OCI-LY1 (cell line): Measurements from ENCODE around the gene GNA14.

ENCODE experiments used
- H2AFZ ChIP-seq: fragments of 200-600 bp; sonication (generic), shearing (Covaris generic); 2 replicates; pipeline ENCODE4 v1.6.0; 2014; ENCODE audit warnings: antibody characterized with exemption, mild to moderate bottlenecking, low read length
- H3F3A ChIP-seq: fragments of 200-600 bp; sonication (generic), shearing (Covaris generic); 2 replicates; pipeline ENCODE4 v1.6.0; 2014; ENCODE audit warnings: mild to moderate bottlenecking, antibody characterized with exemption, low read length, moderate library complexity; ENCODE audit not compliant: insufficient read depth
- H3K27ac ChIP-seq: fragments of 200-600 bp; sonication (generic); 2 replicates; pipeline ENCODE4 v1.5.1; 2014; ENCODE audit warnings: low read length, mixed run types, mild to moderate bottlenecking, low read depth; ENCODE audit not compliant: poor library complexity, severe bottlenecking
- H3K27me3 ChIP-seq: fragments of 200-600 bp; sonication (generic); 2 replicates; pipeline ENCODE4 v1.6.0; 2014; ENCODE audit warnings: antibody characterized with exemption, mild to moderate bottlenecking, low read length, moderate library complexity; ENCODE audit not compliant: insufficient read depth
- H3K36me3 ChIP-seq: fragments of 200-600 bp; sonication (generic); 2 replicates; pipeline ENCODE4 v1.6.1; 2014; ENCODE audit warnings: mild to moderate bottlenecking, antibody characterized with exemption, low read length, moderate library complexity, mixed read lengths; ENCODE audit not compliant: insufficient read depth
- H3K4me1 ChIP-seq: fragments of 200-600 bp; sonication (generic); 2 replicates; pipeline ENCODE4 v1.5.1; 2014; ENCODE audit warnings: mild to moderate bottlenecking, low read length, moderate library complexity; ENCODE audit not compliant: insufficient read depth, severe bottlenecking
- H3K4me2 ChIP-seq: fragments of 200-600 bp; sonication (generic), shearing (Covaris generic); 2 replicates; pipeline ENCODE4 v1.6.1; 2014; ENCODE audit warnings: low read length
- H3K4me3 ChIP-seq: fragments of 200-600 bp; sonication (generic); 2 replicates; pipeline ENCODE4 v1.5.1; 2014; ENCODE audit warnings: low read length, low read depth, mild to moderate bottlenecking, mixed read lengths; ENCODE audit not compliant: poor library complexity, severe bottlenecking
- H3K79me2 ChIP-seq: fragments of 200-600 bp; shearing (Covaris generic); 2 replicates; pipeline ENCODE4 v1.6.1; 2016; ENCODE audit warnings: mixed run types, low read length, mixed read lengths; ENCODE audit not compliant: insufficient read depth
- H3K9ac ChIP-seq: fragments of 200-600 bp; sonication (generic), shearing (Covaris generic); 2 replicates; pipeline ENCODE4 v1.6.1; 2014; ENCODE audit warnings: mild to moderate bottlenecking, low read length, mixed read lengths
- H3K9me2 ChIP-seq: fragments of 200-600 bp; sonication (generic), shearing (Covaris generic); 2 replicates; pipeline ENCODE4 v1.6.1; 2014; ENCODE audit warnings: low read depth, mild to moderate bottlenecking, low read length, mixed read lengths
- H3K9me3 ChIP-seq: fragments of 200-600 bp; shearing (Covaris generic); 2 replicates; pipeline ENCODE4 v1.6.1; 2014; ENCODE audit warnings: low read length, mixed read lengths
- H4K20me1 ChIP-seq: fragments of 200-600 bp; sonication (generic), shearing (Covaris generic); 2 replicates; pipeline ENCODE4 v1.6.0; 2016; ENCODE audit warnings: mild to moderate bottlenecking, low read length; ENCODE audit not compliant: insufficient read depth
- EZH2 ChIP-seq: fragments of 200-600 bp; sonication (generic), shearing (Covaris generic); IDR thresholded peaks from 2 replicates; pipeline ENCODE4 v1.8.0; 2017; ENCODE audit warnings: borderline replicate concordance, mixed run types, mild to moderate bottlenecking, antibody characterized with exemption, low read length, moderate library complexity, mixed read lengths
- TF ChIP-seq, protein P1 (sequence below): fragments of 200-600 bp; sonication (generic), shearing (Covaris generic); IDR thresholded peaks from 2 replicates; pipeline ENCODE4 v1.5.1; 2017; ENCODE audit warnings: mild to moderate bottlenecking, antibody characterized with exemption, low read length, moderate library complexity, mixed read lengths

The GNA14 gene

DNA sequence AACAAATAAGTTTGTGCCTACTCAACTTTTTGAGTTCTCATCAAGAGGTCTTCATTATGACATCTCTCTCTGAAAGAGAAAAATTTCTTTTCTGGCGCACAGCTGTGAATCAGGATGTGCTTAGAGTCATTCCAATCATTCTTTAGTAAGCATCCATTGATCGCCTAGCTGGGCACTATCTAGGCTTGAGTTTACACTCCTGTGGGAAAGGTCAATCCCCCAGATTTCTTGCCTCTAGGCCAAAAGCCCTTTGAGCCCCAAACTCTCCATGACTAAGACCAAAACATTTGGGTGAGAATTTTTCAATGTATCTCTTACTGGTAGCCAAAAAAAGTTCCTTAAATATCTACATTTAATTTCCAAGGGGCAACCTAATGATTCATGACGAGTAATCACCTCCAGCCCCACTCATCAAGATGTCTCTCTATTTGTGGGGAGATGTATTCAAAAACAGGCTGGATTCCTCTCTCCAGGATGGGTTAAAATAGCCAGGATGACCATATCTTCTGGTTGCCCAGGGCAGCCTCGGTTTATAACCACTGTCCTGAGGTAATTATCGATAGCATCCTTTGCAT lies 101.7 kb downstream of the GNA14 start:
- Histone ChIP-seq H3K9ac (no peak overlapping the region), H3F3A (no peaks in the 10 kb centered on the region), H3K79me2 (no peaks in the 10 kb centered on the region), H3K27me3 (no peaks in the 10 kb centered on the region), H3K4me1 (no peaks in the 10 kb centered on the region), H2AFZ (no peak overlapping the region), H3K9me2 (no peaks in the 10 kb centered on the region), H3K4me2 (no peak overlapping the region), H4K20me1 (no peaks in the 10 kb centered on the region), H3K4me3 (no peak overlapping the region), H3K9me3 (no peaks in the 10 kb centered on the region), H3K27ac (no peak overlapping the region), H3K36me3 (no peaks in the 10 kb centered on the region)
- no peak for TF ChIP-seq EZH2
- TF ChIP-seq, protein P1, sequence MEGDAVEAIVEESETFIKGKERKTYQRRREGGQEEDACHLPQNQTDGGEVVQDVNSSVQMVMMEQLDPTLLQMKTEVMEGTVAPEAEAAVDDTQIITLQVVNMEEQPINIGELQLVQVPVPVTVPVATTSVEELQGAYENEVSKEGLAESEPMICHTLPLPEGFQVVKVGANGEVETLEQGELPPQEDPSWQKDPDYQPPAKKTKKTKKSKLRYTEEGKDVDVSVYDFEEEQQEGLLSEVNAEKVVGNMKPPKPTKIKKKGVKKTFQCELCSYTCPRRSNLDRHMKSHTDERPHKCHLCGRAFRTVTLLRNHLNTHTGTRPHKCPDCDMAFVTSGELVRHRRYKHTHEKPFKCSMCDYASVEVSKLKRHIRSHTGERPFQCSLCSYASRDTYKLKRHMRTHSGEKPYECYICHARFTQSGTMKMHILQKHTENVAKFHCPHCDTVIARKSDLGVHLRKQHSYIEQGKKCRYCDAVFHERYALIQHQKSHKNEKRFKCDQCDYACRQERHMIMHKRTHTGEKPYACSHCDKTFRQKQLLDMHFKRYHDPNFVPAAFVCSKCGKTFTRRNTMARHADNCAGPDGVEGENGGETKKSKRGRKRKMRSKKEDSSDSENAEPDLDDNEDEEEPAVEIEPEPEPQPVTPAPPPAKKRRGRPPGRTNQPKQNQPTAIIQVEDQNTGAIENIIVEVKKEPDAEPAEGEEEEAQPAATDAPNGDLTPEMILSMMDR, result no peak

DNA sequence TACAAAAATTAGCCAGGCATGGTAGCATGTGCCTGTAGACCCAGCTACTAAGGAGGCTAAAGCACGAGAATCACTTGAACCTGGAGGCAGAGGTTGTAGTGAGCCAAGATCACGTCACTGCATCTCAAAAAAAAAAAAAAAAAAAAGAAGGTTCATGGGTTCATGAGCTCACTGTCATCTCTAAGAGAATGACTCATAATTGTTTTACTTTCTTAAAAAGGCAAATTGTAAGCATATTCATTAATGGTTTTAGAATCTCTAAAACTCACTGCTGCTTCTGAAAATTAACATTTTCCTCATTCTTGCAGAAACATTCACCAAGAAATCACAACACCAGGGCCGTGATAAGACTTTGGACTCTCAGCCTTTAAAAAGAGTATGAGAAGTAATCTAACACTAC lies 103.6 kb downstream of the GNA14 start:
- Histone ChIP-seq H3K79me2 (no peaks in the 10 kb centered on the region), H3K4me3 (no peak overlapping the region), H3K27ac (no peak overlapping the region), H3K27me3 (no peaks in the 10 kb centered on the region), H3K36me3 (no peaks in the 10 kb centered on the region), H3K4me2 (no peak overlapping the region), H3K9me3 (0 out of 2 replicates have a peak, but pooled peaks cover 3% of the 10 kb centered on the region), H3K9me2 (no peaks in the 10 kb centered on the region), H3K4me1 (no peaks in the 10 kb centered on the region), H4K20me1 (no peaks in the 10 kb centered on the region), H3K9ac (no peak overlapping the region), H3F3A (no peaks in the 10 kb centered on the region), H2AFZ (no peak overlapping the region)
- TF ChIP-seq, protein P1, result no peak
- no peak for TF ChIP-seq EZH2

DNA sequence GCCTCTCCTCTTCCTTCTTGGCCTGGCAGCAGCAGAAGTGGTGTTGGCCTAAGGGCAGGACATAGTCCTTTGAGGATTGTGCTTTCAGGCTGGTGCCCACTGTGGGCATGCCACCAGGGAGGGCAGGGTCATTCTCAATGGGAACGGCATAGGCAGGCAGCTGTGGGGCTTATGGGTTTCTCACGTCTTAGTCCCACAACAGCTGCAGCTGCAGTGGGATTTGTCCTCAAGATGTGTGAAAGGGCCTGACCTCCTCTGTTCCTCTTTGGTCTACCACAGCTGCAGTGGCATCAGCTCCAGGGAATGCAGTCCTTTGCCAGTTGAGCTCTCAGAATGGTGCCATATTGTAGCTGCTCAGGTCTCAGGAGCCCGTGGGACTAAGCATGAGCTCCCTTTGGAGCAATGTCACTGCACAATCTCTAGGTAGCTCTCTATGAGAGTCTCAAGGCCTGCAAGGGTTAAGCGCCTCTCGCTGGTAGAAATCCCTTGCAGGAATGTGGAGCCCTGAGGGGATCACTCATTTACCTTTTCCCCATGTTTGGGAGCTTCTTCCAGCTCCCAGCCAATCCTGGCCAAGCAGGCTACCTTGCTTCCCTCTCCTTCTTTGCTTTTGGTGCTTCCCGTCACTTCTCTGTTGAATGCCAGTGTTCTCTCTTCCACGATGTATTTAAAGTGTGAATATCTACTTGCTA lies 104.8 kb downstream of the GNA14 start:
- H2AFZ ChIP-seq, result no peak overlapping the region
- 0 out of 2 replicates have a peak, but pooled peaks cover 3% of the 10 kb centered on the region for H3K9me3 ChIP-seq
- no peak overlapping the region for H3K27ac ChIP-seq
- H3K27me3 ChIP-seq, result no peaks in the 10 kb centered on the region
- H4K20me1 ChIP-seq, result no peaks in the 10 kb centered on the region
- H3K79me2 ChIP-seq, result no peaks in the 10 kb centered on the region
- no peak overlapping the region for H3K4me2 ChIP-seq
- no peaks in the 10 kb centered on the region for H3K4me1 ChIP-seq
- H3K9ac ChIP-seq, result no peak overlapping the region
- H3K4me3 ChIP-seq, result no peak overlapping the region
- no peak for TF ChIP-seq EZH2
- TF ChIP-seq, protein P1, result no peak
- H3K36me3 ChIP-seq, result no peaks in the 10 kb centered on the region
- H3K9me2 ChIP-seq, result no peaks in the 10 kb centered on the region
- H3F3A ChIP-seq, result no peaks in the 10 kb centered on the region
